Nephron progenitor cell (in vitro differentiated cells): ENCODE measurements around the gene CTNNA3.

Experiments
- DNase-seq: peaks from one replicate; pipeline ENCODE4 v3.0.0; 2021
- H3K27ac Mint-ChIP-seq: 2 replicates; pipeline ENCODE4 v1.8.0; 2021; ENCODE audit warnings: mild to moderate bottlenecking, moderate library complexity, mixed read lengths
- H3K27me3 Mint-ChIP-seq: 2 replicates; pipeline ENCODE4 v1.8.0; 2021; ENCODE audit warnings: mild to moderate bottlenecking, low read depth, mixed read lengths; ENCODE audit not compliant: poor library complexity
- H3K36me3 Mint-ChIP-seq: 2 replicates; pipeline ENCODE4 v1.8.0; 2021; ENCODE audit warnings: low read depth, mixed read lengths
- H3K4me1 Mint-ChIP-seq: 2 replicates; pipeline ENCODE4 v1.8.0; 2021; ENCODE audit warnings: mixed read lengths
- H3K4me3 Mint-ChIP-seq: 2 replicates; pipeline ENCODE4 v1.8.0; 2021; ENCODE audit warnings: mild to moderate bottlenecking, moderate library complexity, mixed read lengths
- H3K9me3 Mint-ChIP-seq: 2 replicates; pipeline ENCODE4 v1.8.0; 2021; ENCODE audit warnings: mild to moderate bottlenecking, moderate library complexity, mixed read lengths
- CTCF ChIP-seq: fragments of 200-600 bp; sonication (generic); IDR thresholded peaks from 2 replicates; pipeline ENCODE4 v1.5.0; 2021; ENCODE audit warnings: antibody characterized with exemption

CTNNA3 gene

GRCh38 chr10:65893676-65894075 is 1802.3 kb downstream of the CTNNA3 start:
- H3K36me3 Mint-ChIP-seq, result no peaks in the 10 kb centered on the region
- H3K27me3 Mint-ChIP-seq, result no peaks in the 10 kb centered on the region
- H3K27ac Mint-ChIP-seq, result no peak overlapping the region
- H3K4me3 Mint-ChIP-seq, result no peak overlapping the region
- no peaks in the 10 kb centered on the region for H3K4me1 Mint-ChIP-seq
- no peak for TF ChIP-seq CTCF
- DNase-seq, result no peak
- no peaks in the 10 kb centered on the region for H3K9me3 Mint-ChIP-seq

- Mint-ChIP-seq H3K4me1 (no peaks in the 10 kb centered on the region), H3K4me3 (no peak overlapping the region), H3K27ac (no peak overlapping the region), H3K27me3 (no peaks in the 10 kb centered on the region), H3K36me3 (no peaks in the 10 kb centered on the region), H3K9me3 (no peaks in the 10 kb centered on the region)
- TF ChIP-seq CTCF, result no peak
- DNase-seq, result no peak
These were observed 1803.7 kb downstream of the CTNNA3 start for GRCh38 chr10:65892284-65892683.

- Mint-ChIP-seq H3K27ac (no peak overlapping the region), H3K9me3 (peaks cover 8% of the 10 kb centered on the region), H3K36me3 (no peaks in the 10 kb centered on the region), H3K4me3 (no peak overlapping the region), H3K4me1 (no peaks in the 10 kb centered on the region), H3K27me3 (no peaks in the 10 kb centered on the region)
- no peak for DNase-seq
- TF ChIP-seq CTCF, result no peak
These were observed 1804.7 kb downstream of the CTNNA3 start for GRCh38 chr10:65891073-65891981.

- Mint-ChIP-seq H3K4me3 (no peak overlapping the region), H3K27me3 (no peaks in the 10 kb centered on the region), H3K27ac (no peak overlapping the region), H3K4me1 (peaks cover 9% of the 10 kb centered on the region), H3K36me3 (no peaks in the 10 kb centered on the region), H3K9me3 (peaks cover 5% of the 10 kb centered on the region)
- TF ChIP-seq CTCF, result no peak
- DNase-seq, result no peak
These were observed 1831.5 kb downstream of the CTNNA3 start for GRCh38 chr10:65864529-65864928.

GRCh38 chr10:65864036-65864435 is 1832.0 kb downstream of the CTNNA3 start:
- Mint-ChIP-seq H3K9me3 (peaks cover 5% of the 10 kb centered on the region), H3K36me3 (no peaks in the 10 kb centered on the region), H3K27me3 (no peaks in the 10 kb centered on the region), H3K4me3 (no peak overlapping the region), H3K4me1 (peaks cover 7% of the 10 kb centered on the region), H3K27ac (no peak overlapping the region)
- DNase-seq, result no peak
- no peak for TF ChIP-seq CTCF
